ENCODE measurements around the gene CENPU. TPM values are rescaled to one million over a fixed set of nuclear protein-coding genes. Genes with fewer than 3 reads are reported as not detected.
"Not testable (repeated sequence)": the region's sequence is repeated elsewhere in the genome, so short reads cannot be mapped to it uniquely, and the experiment has no call there.

The CENPU gene
- total RNA-seq, 5 donors from 2014 or later (not counting 1 experiment from before 2014, with no cell fraction given): 1.5 to 7.8 (median 3.0) TPM

- ChIA-PET CTCF (interaction anchor here in 1 of 2 donors (0.5 to 0.7 kb wide), 3 partner anchors 24 to 513 kb away, joined by 3 to 4 read pairs (median 3); no protein-coding TSS in a partner anchor), POLR2A (interaction anchor here in 1 of 2 donors (0.6 kb wide), 1 partner anchor 990 kb away, joined by 3 read pairs; no protein-coding TSS in a partner anchor)
- no CpG with 5 or more reads among the region's 1 CpG for WGBS (ENCODE audit: insufficient coverage)
- Mint-ChIP-seq H3K4me3 (no peak overlapping the region), H3K4me1 (peaks cover 0 to 4% (median 0%) of the 10 kb centered on the region in 3 donors), H3K27ac (no peak overlapping the region), H3K36me3 (peaks cover 27% of the 10 kb centered on the region), H3K27me3 (no peaks in the 10 kb centered on the region), H3K9me3 (no peaks in the 10 kb centered on the region)
- H3K4me1 ChIP-seq (ENCODE audit: control insufficient read depth in 1 of 2, extremely low read depth in 1 of 2, insufficient read depth in 2 of 2, low read length in 2 of 2): no peaks in the 10 kb centered on the region
- H3K9me3 ChIP-seq: no peaks in the 10 kb centered on the region
- H3K4me3 ChIP-seq (ENCODE audit: control insufficient read depth in 1 of 2, extremely low read depth in 1 of 2, low read length in 1 of 2): no peak overlapping the region
- H3K27me3 ChIP-seq (replicated peaks in 1 of 2; ENCODE audit: control insufficient read depth in 2 of 2, extremely low read depth in 1 of 2, insufficient read depth in 2 of 2, low read length in 1 of 2): no peaks in the 10 kb centered on the region
- peaks cover 0 to 21% of the 10 kb centered on the region in 2 donors for H3K36me3 ChIP-seq (ENCODE audit: control insufficient read depth in 2 of 2, extremely low read depth in 1 of 2, insufficient read depth in 1 of 2, low read length in 1 of 2)
- no peak for ATAC-seq (replicated peaks in 1 of 4)
- no peak overlapping the region for H3K27ac ChIP-seq (ENCODE audit: low read length)
- no peak for DNase-seq
Observed at GRCh38 chr4:184662236-184662635, 71.7 kb downstream of the CENPU start.

DNA sequence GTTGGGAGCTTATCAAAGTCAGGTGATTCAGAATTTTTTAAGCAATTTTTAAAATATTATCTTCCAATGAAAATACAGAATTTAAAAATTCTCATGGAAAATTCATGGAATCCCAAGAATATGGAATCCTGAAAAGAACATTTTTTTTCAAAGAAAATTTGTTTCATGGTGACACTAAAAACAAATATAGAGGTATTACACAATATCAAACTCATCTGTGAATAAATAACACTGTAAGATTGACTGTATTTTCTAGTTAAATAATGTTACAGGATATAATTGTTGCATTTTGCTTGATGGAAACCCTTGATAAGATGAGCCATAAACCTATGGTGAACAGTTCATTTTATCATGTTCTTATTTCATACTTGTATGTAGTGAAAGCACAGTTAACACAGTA lies 72.9 kb downstream of the CENPU start:
- Mint-ChIP-seq H3K36me3 (peaks cover 22% of the 10 kb centered on the region), H3K4me1 (no peaks in the 10 kb centered on the region), H3K27me3 (no peaks in the 10 kb centered on the region), H3K27ac (no peak overlapping the region), H3K4me3 (no peak overlapping the region), H3K9me3 (no peaks in the 10 kb centered on the region)
- DNase-seq: no peak
- H3K36me3 ChIP-seq (ENCODE audit: control insufficient read depth in 2 of 2, extremely low read depth in 1 of 2, insufficient read depth in 1 of 2, low read length in 1 of 2): peaks cover 0 to 11% of the 10 kb centered on the region in 2 donors
- no peaks in the 10 kb centered on the region for H3K27me3 ChIP-seq (replicated peaks in 1 of 2; ENCODE audit: control insufficient read depth in 2 of 2, extremely low read depth in 1 of 2, insufficient read depth in 2 of 2, low read length in 1 of 2)
- no peak overlapping the region for H3K27ac ChIP-seq (ENCODE audit: low read length)
- ATAC-seq (replicated peaks in 1 of 4): no peak
- no peak overlapping the region for H3K4me3 ChIP-seq (ENCODE audit: control insufficient read depth in 1 of 2, extremely low read depth in 1 of 2, low read length in 1 of 2)
- no peaks in the 10 kb centered on the region for H3K4me1 ChIP-seq (ENCODE audit: control insufficient read depth in 1 of 2, extremely low read depth in 1 of 2, insufficient read depth in 2 of 2, low read length in 2 of 2)
- no peaks in the 10 kb centered on the region for H3K9me3 ChIP-seq
- ChIA-PET CTCF (no interaction called here), POLR2A (interaction anchor here in 1 of 2 donors (0.6 kb wide), 1 partner anchor 11 kb away, joined by 6 read pairs; the partner anchor contains the start of genes CASP3 and PRIMPOL)

DNA sequence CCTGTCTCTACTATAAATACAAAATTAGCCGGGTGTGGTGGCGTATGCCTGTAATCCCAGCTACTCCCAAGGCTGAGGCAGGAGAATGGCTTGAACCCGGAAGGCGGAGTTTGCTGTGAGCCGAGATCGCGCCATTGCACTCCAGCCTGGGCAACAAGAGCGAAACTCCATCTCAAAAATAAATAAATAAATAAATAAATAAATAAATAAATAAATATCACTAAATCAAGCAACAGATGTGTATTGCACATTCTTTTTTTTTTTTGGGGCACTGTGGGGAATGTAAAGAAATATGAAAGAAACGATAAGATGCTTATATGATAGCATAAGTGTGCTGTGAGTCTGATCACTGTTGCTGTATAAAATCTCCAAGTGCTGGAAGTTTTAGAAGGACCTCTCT lies 76.1 kb downstream of the CENPU start:
- H3K4me3 ChIP-seq (ENCODE audit: control insufficient read depth in 1 of 2, extremely low read depth in 1 of 2, low read length in 1 of 2); H3K27ac Mint-ChIP-seq; H3K36me3 ChIP-seq (ENCODE audit: control insufficient read depth in 2 of 2, extremely low read depth in 1 of 2, insufficient read depth in 1 of 2, low read length in 1 of 2); H3K27ac ChIP-seq (ENCODE audit: low read length); H3K9me3 Mint-ChIP-seq; H3K27me3 ChIP-seq (replicated peaks in 1 of 2; ENCODE audit: control insufficient read depth in 2 of 2, extremely low read depth in 1 of 2, insufficient read depth in 2 of 2, low read length in 1 of 2); H3K4me1 ChIP-seq (ENCODE audit: control insufficient read depth in 1 of 2, extremely low read depth in 1 of 2, insufficient read depth in 2 of 2, low read length in 2 of 2); H3K27me3 Mint-ChIP-seq; H3K9me3 ChIP-seq; H3K4me3 Mint-ChIP-seq; ATAC-seq (replicated peaks in 1 of 4); CTCF ChIA-PET; DNase-seq; POLR2A ChIA-PET; H3K4me1 Mint-ChIP-seq: not testable (repeated sequence)
- WGBS (ENCODE audit: insufficient coverage): no CpG with 5 or more reads among the region's 9 CpGs
- H3K36me3 Mint-ChIP-seq: peaks cover 21% of the 10 kb centered on the region

DNA sequence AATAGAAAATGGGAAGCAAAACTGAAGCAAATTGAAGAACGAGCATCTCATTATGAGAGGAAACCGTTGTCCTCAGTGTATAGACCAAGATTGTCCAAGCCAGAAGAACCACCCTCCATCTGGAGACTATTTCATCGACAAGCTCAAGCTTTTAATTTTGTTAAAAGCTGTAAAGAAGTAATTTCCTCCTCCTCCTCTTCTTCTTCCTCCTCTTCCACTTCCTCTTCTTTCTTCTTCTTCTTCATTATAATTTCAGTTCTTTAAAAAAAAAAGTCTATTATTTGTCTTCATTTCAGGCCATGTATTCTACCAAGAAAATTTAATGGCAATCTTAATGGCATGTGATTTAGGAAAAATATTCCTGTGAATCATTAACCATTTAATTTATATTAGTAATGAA lies 76.8 kb downstream of the CENPU start:
- Mint-ChIP-seq H3K27ac (no peak overlapping the region), H3K4me3 (no peak overlapping the region), H3K4me1 (peaks cover 0 to 4% (median 0%) of the 10 kb centered on the region in 3 donors), H3K27me3 (no peaks in the 10 kb centered on the region), H3K36me3 (peaks cover 21% of the 10 kb centered on the region), H3K9me3 (no peaks in the 10 kb centered on the region)
- POLR2A ChIA-PET: interaction anchor here in 1 of 2 donors (0.6 kb wide), 1 partner anchor 356 kb away, joined by 3 read pairs; no protein-coding TSS in a partner anchor
- H3K36me3 ChIP-seq (ENCODE audit: control insufficient read depth in 2 of 2, extremely low read depth in 1 of 2, insufficient read depth in 1 of 2, low read length in 1 of 2): peaks cover 0 to 5% of the 10 kb centered on the region in 2 donors
- H3K9me3 ChIP-seq: no peaks in the 10 kb centered on the region
- H3K4me1 ChIP-seq (ENCODE audit: control insufficient read depth in 1 of 2, extremely low read depth in 1 of 2, insufficient read depth in 2 of 2, low read length in 2 of 2): no peaks in the 10 kb centered on the region
- no peak overlapping the region for H3K27ac ChIP-seq (ENCODE audit: low read length)
- CTCF ChIA-PET: no interaction called here
- DNase-seq (no peak), ATAC-seq (replicated peaks in 1 of 4) (no peak)
- H3K27me3 ChIP-seq (replicated peaks in 1 of 2; ENCODE audit: control insufficient read depth in 2 of 2, extremely low read depth in 1 of 2, insufficient read depth in 2 of 2, low read length in 1 of 2): no peaks in the 10 kb centered on the region
- WGBS (ENCODE audit: insufficient coverage): no CpG with 5 or more reads among the region's 3 CpGs
- no peak overlapping the region for H3K4me3 ChIP-seq (ENCODE audit: control insufficient read depth in 1 of 2, extremely low read depth in 1 of 2, low read length in 1 of 2)

GRCh38 chr4:184655889-184656869 lies 77.7 kb downstream of the CENPU start:
- Mint-ChIP-seq H3K27ac (no peak overlapping the region), H3K4me3 (no peak overlapping the region), H3K27me3 (no peaks in the 10 kb centered on the region), H3K4me1 (peaks cover 0 to 9% (median 2%) of the 10 kb centered on the region in 3 donors), H3K9me3 (no peaks in the 10 kb centered on the region), H3K36me3 (peaks cover 21% of the 10 kb centered on the region)
- no peak overlapping the region for H3K27ac ChIP-seq (ENCODE audit: low read length)
- DNase-seq (no peak), ATAC-seq (replicated peaks in 1 of 4) (no peak)
- H3K4me3 ChIP-seq (ENCODE audit: control insufficient read depth in 1 of 2, extremely low read depth in 1 of 2, low read length in 1 of 2): no peak overlapping the region
- H3K27me3 ChIP-seq (replicated peaks in 1 of 2; ENCODE audit: control insufficient read depth in 2 of 2, extremely low read depth in 1 of 2, insufficient read depth in 2 of 2, low read length in 1 of 2): no peaks in the 10 kb centered on the region
- no peaks in the 10 kb centered on the region for H3K9me3 ChIP-seq
- peaks cover 0 to 5% of the 10 kb centered on the region in 2 donors for H3K36me3 ChIP-seq (ENCODE audit: control insufficient read depth in 2 of 2, extremely low read depth in 1 of 2, insufficient read depth in 1 of 2, low read length in 1 of 2)
- POLR2A ChIA-PET: interaction anchor here in 1 of 2 donors (0.6 kb wide), 1 partner anchor 355 kb away, joined by 3 read pairs; no protein-coding TSS in a partner anchor
- H3K4me1 ChIP-seq (ENCODE audit: control insufficient read depth in 1 of 2, extremely low read depth in 1 of 2, insufficient read depth in 2 of 2, low read length in 2 of 2): no peaks in the 10 kb centered on the region
- WGBS (ENCODE audit: insufficient coverage): 96% methylated on average over 4 of the region's 8 CpGs
- CTCF ChIA-PET: no interaction called here

DNA sequence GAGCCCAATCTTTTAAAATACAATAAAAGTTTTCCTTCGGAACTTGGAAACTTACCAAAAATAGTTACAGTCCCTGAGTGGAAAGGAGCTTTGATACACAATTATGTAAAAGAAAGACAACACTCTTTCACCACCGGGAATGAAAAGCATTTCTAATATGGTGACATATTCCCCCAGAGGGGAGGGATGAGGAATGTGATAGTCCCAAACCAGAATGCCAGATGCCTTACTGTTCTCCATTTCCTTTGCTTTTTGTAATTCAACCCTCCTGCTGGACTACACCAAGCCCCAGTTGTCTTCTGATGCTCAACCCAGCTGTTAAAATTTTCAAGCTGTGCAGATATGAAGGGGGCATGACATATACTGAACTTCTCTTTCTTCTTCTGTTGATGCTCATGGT lies 80.2 kb downstream of the CENPU start:
- H3K27me3 Mint-ChIP-seq: no peaks in the 10 kb centered on the region

More for the DNA sequence above, 80.2 kb downstream of the CENPU start:
- ChIA-PET CTCF (no interaction called here), POLR2A (interaction anchor here in 1 of 2 donors (0.6 kb wide), 1 partner anchor 11 kb away, joined by 7 read pairs; no protein-coding TSS in a partner anchor)
- Mint-ChIP-seq H3K4me3 (no peak overlapping the region), H3K9me3 (no peaks in the 10 kb centered on the region), H3K36me3 (peaks cover 11% of the 10 kb centered on the region), H3K27ac (no peak overlapping the region), H3K4me1 (peaks cover 11 to 19% (median 12%) of the 10 kb centered on the region in 3 donors)
- H3K4me1 ChIP-seq (ENCODE audit: control insufficient read depth in 1 of 2, extremely low read depth in 1 of 2, insufficient read depth in 2 of 2, low read length in 2 of 2): peaks cover 3 to 16% of the 10 kb centered on the region in 2 experiments
- DNase-seq (no peak), ATAC-seq (replicated peaks in 1 of 4) (no peak)
- no peaks in the 10 kb centered on the region for H3K27me3 ChIP-seq (replicated peaks in 1 of 2; ENCODE audit: control insufficient read depth in 2 of 2, extremely low read depth in 1 of 2, insufficient read depth in 2 of 2, low read length in 1 of 2)
- no CpG with 5 or more reads among the region's 2 CpGs for WGBS (ENCODE audit: insufficient coverage)
- no peaks in the 10 kb centered on the region for H3K9me3 ChIP-seq
- H3K27ac ChIP-seq (ENCODE audit: low read length): no peak overlapping the region
- no peaks in the 10 kb centered on the region for H3K36me3 ChIP-seq (ENCODE audit: control insufficient read depth in 2 of 2, extremely low read depth in 1 of 2, insufficient read depth in 1 of 2, low read length in 1 of 2)
- H3K4me3 ChIP-seq (ENCODE audit: control insufficient read depth in 1 of 2, extremely low read depth in 1 of 2, low read length in 1 of 2): no peak overlapping the region

Data from T-cell (primary cell).